Measurements from ENCODE around the gene WASL.

Gene WASL

GRCh38 chr7:123754271-123754871 is 5.6 kb upstream of the WASL start:
- Histone ChIP-seq H3K4me1 (ENCODE audit: control insufficient read depth in 1 of 2, insufficient read depth in 1 of 2, low read depth in 1 of 2, low read length in 1 of 2) (peaks cover 2 to 4% of the 10 kb centered on the region in 2 experiments), H3K9me3 (no peaks in the 10 kb centered on the region), H3K36me3 (no peaks in the 10 kb centered on the region), H3K4me3 (ENCODE audit: low read depth in 1 of 2, low read length in 1 of 2) (no peak overlapping the region), H3K27me3 (peaks cover 13% of the 10 kb centered on the region), H3K27ac (no peak overlapping the region)
- no peak for TF ChIP-seq CTCF (IDR thresholded peaks at IDR 0.05)

- Histone ChIP-seq H3K4me1 (ENCODE audit: control insufficient read depth in 1 of 2, insufficient read depth in 1 of 2, low read depth in 1 of 2, low read length in 1 of 2) (peaks cover 11% of the 10 kb centered on the region in 2 experiments), H3K9me3 (no peaks in the 10 kb centered on the region), H3K27me3 (peaks cover 13% of the 10 kb centered on the region), H3K36me3 (no peaks in the 10 kb centered on the region), H3K4me3 (ENCODE audit: low read depth in 1 of 2, low read length in 1 of 2) (no peak overlapping the region), H3K27ac (no peak overlapping the region)
- no peak for TF ChIP-seq CTCF (IDR thresholded peaks at IDR 0.05)
Measured at GRCh38 chr7:123752534-123752933, 3.7 kb upstream of the WASL start.

GRCh38 chr7:123751821-123752220 is 3.0 kb upstream of the WASL start:
- Histone ChIP-seq H3K36me3 (no peaks in the 10 kb centered on the region), H3K9me3 (no peaks in the 10 kb centered on the region), H3K27ac (no peak overlapping the region), H3K4me1 (ENCODE audit: control insufficient read depth in 1 of 2, insufficient read depth in 1 of 2, low read depth in 1 of 2, low read length in 1 of 2) (peaks cover 18% of the 10 kb centered on the region in 2 experiments), H3K4me3 (ENCODE audit: low read depth in 1 of 2, low read length in 1 of 2) (no peak overlapping the region), H3K27me3 (peaks cover 13% of the 10 kb centered on the region)
- TF ChIP-seq CTCF (IDR thresholded peaks at IDR 0.05), result no peak

GRCh38 chr7:123750389-123751230 is 1.8 kb upstream of the WASL start:
- TF ChIP-seq CTCF (IDR thresholded peaks at IDR 0.05), result no peak
- Histone ChIP-seq H3K9me3 (no peaks in the 10 kb centered on the region), H3K4me1 (ENCODE audit: control insufficient read depth in 1 of 2, insufficient read depth in 1 of 2, low read depth in 1 of 2, low read length in 1 of 2) (peaks cover 20 to 28% of the 10 kb centered on the region in 2 experiments), H3K27me3 (peaks cover 13% of the 10 kb centered on the region), H3K27ac (no peak overlapping the region), H3K4me3 (ENCODE audit: low read depth in 1 of 2, low read length in 1 of 2) (no peak overlapping the region), H3K36me3 (no peaks in the 10 kb centered on the region)

- no peaks in the 10 kb centered on the region for H3K36me3 ChIP-seq
- H3K4me1 ChIP-seq (ENCODE audit: control insufficient read depth in 1 of 2, insufficient read depth in 1 of 2, low read depth in 1 of 2, low read length in 1 of 2), result peaks cover 20 to 35% of the 10 kb centered on the region in 2 experiments
- no peak for TF ChIP-seq CTCF (IDR thresholded peaks at IDR 0.05)
Measured at GRCh38 chr7:123749537-123749857, 694 bp upstream of the WASL start.

More at GRCh38 chr7:123749537-123749857, 694 bp upstream of the WASL start:
- Histone ChIP-seq H3K27me3 (peaks cover 13% of the 10 kb centered on the region), H3K27ac (peak overlapping the region; percentile 85), H3K4me3 (ENCODE audit: low read depth in 1 of 2, low read length in 1 of 2) (peak overlapping the region; percentile 81 to 92), H3K9me3 (no peaks in the 10 kb centered on the region)

Measured in neutrophil (primary cell).